Measurements from ENCODE around the gene PFKFB4. TPM values are rescaled to one million over a fixed set of nuclear protein-coding genes. Genes with fewer than 3 reads are reported as not detected.
A peak's percentile ranks its signal among the peaks of the same experiment; 100 is the strongest.

Gene PFKFB4
- total RNA-seq, 1 donor from 2014 or later = 11.3 TPM

DNA sequence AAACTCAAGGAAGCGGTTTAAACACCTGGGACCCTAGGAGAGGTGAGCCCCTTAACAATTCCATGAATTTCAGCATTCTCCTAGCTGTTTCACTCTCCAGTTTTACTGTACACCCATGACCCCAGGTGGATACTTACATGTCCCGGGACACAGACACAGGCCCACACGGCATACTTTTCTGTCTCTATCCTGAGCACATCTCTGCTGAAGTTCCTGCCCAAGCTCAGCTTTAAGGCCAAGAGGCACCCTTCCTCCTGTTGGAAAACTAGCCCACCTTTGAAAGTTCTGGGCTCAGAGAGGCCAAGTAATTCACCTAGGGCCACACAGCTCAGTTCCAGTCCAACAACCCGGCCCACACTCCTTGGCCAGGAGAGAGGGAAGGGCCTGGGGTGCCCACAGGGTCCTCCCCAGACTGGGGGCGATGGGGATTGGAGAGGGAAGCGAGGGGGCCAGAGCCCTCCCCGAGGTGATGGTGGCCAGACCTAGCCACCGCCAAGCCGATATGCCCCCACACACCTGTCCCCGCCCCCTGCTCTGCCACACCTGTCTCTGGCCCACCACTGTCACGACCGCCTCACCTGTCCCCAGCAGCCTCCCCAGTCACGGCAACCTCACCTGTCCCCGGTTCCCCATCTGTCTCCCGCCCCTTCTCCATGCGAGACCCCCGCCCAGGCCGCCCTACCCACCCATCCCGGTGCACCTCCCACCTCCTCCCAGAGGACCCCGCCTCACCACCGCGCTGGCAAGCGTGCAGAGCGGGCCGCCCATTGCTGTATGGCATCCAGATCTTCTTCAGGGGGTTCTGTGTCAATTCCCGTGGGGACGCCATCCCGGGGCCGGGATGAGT, 431 bp downstream of the PFKFB4 start:
- Mint-ChIP-seq H3K27ac (peak overlapping the region; percentile 90), H3K27me3 (no peaks in the 10 kb centered on the region), H3K4me1 (ENCODE audit: unreplicated experiment) (peaks cover 41% of the 10 kb centered on the region), H3K4me3 (peak overlapping the region; percentile 96), H3K36me3 (no peaks in the 10 kb centered on the region), H3K9me3 (no peaks in the 10 kb centered on the region)
- DNase-seq (ENCODE audit: extremely low spot score, unreplicated experiment) = no peak
- no peak for TF ChIP-seq CTCF (conservative IDR thresholded peaks at IDR 0.05)

- H3K27me3 Mint-ChIP-seq = no peaks in the 10 kb centered on the region
- H3K4me3 Mint-ChIP-seq = peak overlapping the region; percentile 96
- H3K9me3 Mint-ChIP-seq = no peaks in the 10 kb centered on the region
- H3K27ac Mint-ChIP-seq = peak overlapping the region; percentile 77
- peaks cover 3% of the 10 kb centered on the region for H3K36me3 Mint-ChIP-seq
- TF ChIP-seq CTCF (conservative IDR thresholded peaks at IDR 0.05) = no peak
- no peak for DNase-seq (ENCODE audit: extremely low spot score, unreplicated experiment)
- peaks cover 39% of the 10 kb centered on the region for H3K4me1 Mint-ChIP-seq (ENCODE audit: unreplicated experiment)
Measured at GRCh38 chr3:48555231-48555948, 1.2 kb downstream of the PFKFB4 start.

DNA sequence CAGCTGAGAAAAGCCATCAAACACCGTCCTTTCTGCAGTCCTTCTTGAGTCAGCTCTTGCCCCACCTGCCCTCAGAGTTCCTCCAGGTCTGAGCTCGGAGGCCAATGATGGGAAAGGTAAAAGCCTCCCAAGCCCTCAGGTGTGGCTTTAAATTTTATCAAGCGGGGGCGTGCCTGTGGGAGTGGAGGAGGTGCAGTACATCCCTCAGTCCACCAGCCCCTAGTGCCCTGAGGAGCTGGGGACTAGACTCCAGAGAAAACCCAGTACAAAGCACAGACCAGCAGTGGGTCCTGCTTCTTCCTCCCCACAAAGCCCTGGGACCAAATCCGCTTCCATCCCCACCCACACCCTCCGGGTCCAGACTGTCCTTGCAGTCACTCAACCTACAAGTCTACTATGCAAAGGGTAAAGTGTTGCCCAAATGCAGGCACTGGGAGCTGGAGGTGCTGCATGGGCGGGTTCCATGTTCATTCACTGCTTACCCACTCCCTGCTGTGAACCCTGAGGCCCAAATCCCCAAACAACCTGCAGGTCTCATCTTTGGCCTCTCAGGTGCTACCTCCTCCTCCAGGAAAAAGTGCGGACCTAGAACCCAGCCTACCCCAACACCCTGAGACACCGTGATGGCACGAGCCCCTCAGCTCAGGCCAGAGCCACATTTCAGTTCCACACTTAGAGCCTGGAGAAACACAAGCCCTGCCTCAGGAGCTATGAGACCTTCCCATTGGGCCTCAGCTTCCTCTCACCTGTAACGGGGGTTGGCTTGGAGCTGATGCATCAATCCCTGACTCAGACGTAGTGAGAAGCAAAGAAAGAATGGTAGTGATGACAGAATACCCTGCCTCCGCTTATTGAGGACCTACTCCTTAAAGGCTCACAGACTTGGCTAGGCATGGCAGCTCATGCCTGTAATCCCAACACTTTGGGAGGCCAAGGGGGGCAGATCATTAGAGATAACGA, 2.4 kb downstream of the PFKFB4 start:
- Mint-ChIP-seq H3K4me3 (peak overlapping the region; percentile 36), H3K27ac (no peak overlapping the region), H3K9me3 (no peaks in the 10 kb centered on the region), H3K4me1 (ENCODE audit: unreplicated experiment) (peaks cover 27% of the 10 kb centered on the region), H3K27me3 (no peaks in the 10 kb centered on the region), H3K36me3 (peaks cover 3% of the 10 kb centered on the region)
- no peak for DNase-seq (ENCODE audit: extremely low spot score, unreplicated experiment)
- no peak for TF ChIP-seq CTCF (conservative IDR thresholded peaks at IDR 0.05)

DNA sequence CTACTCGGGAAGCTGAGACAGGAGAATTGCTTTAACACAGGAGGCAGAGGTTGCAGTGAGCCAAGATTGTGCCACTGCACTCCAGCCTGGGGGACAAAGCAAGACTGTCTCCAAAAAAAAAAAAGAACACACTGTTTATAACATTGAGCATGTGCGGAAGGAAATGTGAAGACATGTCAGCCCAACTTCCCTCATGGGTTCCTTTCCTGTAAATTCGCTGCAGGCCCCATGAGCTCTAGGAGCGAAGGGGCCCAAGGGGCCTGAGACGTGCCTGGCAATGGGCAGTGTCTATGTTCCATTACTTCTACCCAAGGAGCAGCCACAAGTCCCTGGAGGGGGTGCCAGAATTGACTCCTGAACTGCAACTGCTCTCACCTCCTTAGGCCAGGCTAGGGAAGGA, 3.2 kb downstream of the PFKFB4 start:
- peaks cover 22% of the 10 kb centered on the region for H3K4me1 Mint-ChIP-seq (ENCODE audit: unreplicated experiment)
- H3K27me3 Mint-ChIP-seq = no peaks in the 10 kb centered on the region
- H3K4me3 Mint-ChIP-seq = peak overlapping the region; percentile 36
- H3K9me3 Mint-ChIP-seq = no peaks in the 10 kb centered on the region
- peaks cover 3% of the 10 kb centered on the region for H3K36me3 Mint-ChIP-seq
- DNase-seq (ENCODE audit: extremely low spot score, unreplicated experiment) = no peak
- H3K27ac Mint-ChIP-seq = peak overlapping the region; percentile 81
- TF ChIP-seq CTCF (conservative IDR thresholded peaks at IDR 0.05) = no peak

All from type B pancreatic cell (in vitro differentiated cells).